GM12878 (cell line): Measurements from ENCODE around the gene PGLYRP2. TPM values are rescaled to one million over a fixed set of nuclear protein-coding genes. Genes with fewer than 3 reads are reported as not detected.

Experiments
- ATAC-seq: fragments of 200-7000 bp; cut with Tn5 transposase; 3 replicates; pipeline ENCODE4 v1.9.1; 2020; ENCODE audit warnings: mild to moderate bottlenecking, moderate library complexity
- BruUV-seq: library from RNA; stranded (reverse); fragments of 400-500 nt; replicated peaks from 2 replicates; lab custom pipeline; 2021; lab: Mats Ljungman, UMichigan
- CTCF ChIA-PET: fragments of 300-600 bp; sonication (Branson Sonifier 250); formaldehyde crosslinking; extraction: SDS; loops from one replicate; lab custom pipeline; 2021; ENCODE audit warnings: inconsistent platforms; lab: Yijun Ruan, JAX
- POLR2A ChIA-PET: fragments of 350-600 bp; formaldehyde crosslinking; extraction: SDS; loops from one replicate; lab custom pipeline; 2021; ENCODE audit warnings: inconsistent platforms; lab: Charles Lee
- RAD21 ChIA-PET: fragments of 300-600 bp; sonication (Branson Sonifier 250); formaldehyde crosslinking; loops from one replicate; lab custom pipeline; 2023; ENCODE audit warnings: antibody characterized with exemption; ENCODE audit not compliant: unreplicated experiment; lab: Charles Lee
- SMC1A ChIA-PET: fragments of 300-600 bp; sonication (Branson Sonifier 250); formaldehyde crosslinking; loops from one replicate; lab custom pipeline; 2023; ENCODE audit not compliant: unreplicated experiment, uncharacterized antibody; lab: Charles Lee
- DNase-seq: peaks from one replicate; pipeline ENCODE4 v3.0.0-alpha.2; 2011; ENCODE audit warnings: low read depth, low spot score
- FAIRE-seq: peaks from 3 replicates; lab custom pipeline; 2011; peaks lifted over from hg19 to GRCh38; lab: Jason Lieb, UNC
- H2AFZ ChIP-seq: 2 replicates; pipeline ENCODE4 v1.6.0; 2011; ENCODE audit warnings: low read depth, low read length, control low read depth; ENCODE audit not compliant: control insufficient read depth
- H3K27ac ChIP-seq: 2 replicates; pipeline ENCODE4 v1.5.1; 2011; ENCODE audit warnings: control low read depth; ENCODE audit not compliant: control insufficient read depth, insufficient read depth
- H3K27me3 ChIP-seq, 2 experiments: replicated peaks in 1 of 2; 2 replicates each; pipeline versions ENCODE4 v1.6.0 to v1.6.1; 2011; ENCODE audit warnings: low read length in 1 of 2; ENCODE audit not compliant: control insufficient read depth in 2 of 2, insufficient read depth in 2 of 2
- H3K36me3 ChIP-seq, 2 experiments: 2 replicates each; pipeline ENCODE4 v1.5.1; 2011; ENCODE audit warnings: low read length in 1 of 2; ENCODE audit not compliant: control insufficient read depth in 2 of 2, insufficient read depth in 2 of 2
- H3K4me1 ChIP-seq: 2 replicates; pipeline ENCODE4 v1.6.1; 2011; ENCODE audit warnings: mild to moderate bottlenecking, low read length, moderate library complexity, mixed read lengths; ENCODE audit not compliant: control insufficient read depth, insufficient read depth
- H3K4me2 ChIP-seq: 2 replicates; pipeline ENCODE4 v1.6.0; 2011; ENCODE audit warnings: control low read depth; ENCODE audit not compliant: control insufficient read depth, insufficient read depth
- H3K4me3 ChIP-seq: fragments of 200-600 bp; sonication (generic); 2 replicates; pipeline ENCODE4 v1.5.1; 2016
- H3K79me2 ChIP-seq: 2 replicates; pipeline ENCODE4 v1.6.0; 2011; ENCODE audit warnings: low read length; ENCODE audit not compliant: control insufficient read depth, insufficient read depth
- H3K9ac ChIP-seq: 2 replicates; pipeline ENCODE4 v1.8.0; 2011; ENCODE audit warnings: low read length, control low read depth, mixed read lengths; ENCODE audit not compliant: control insufficient read depth, insufficient read depth
- H3K9me3 ChIP-seq: replicated peaks from 3 replicates; pipeline ENCODE4 v1.5.1; 2011; ENCODE audit warnings: mild to moderate bottlenecking, low read length; ENCODE audit not compliant: control insufficient read depth, insufficient read depth
- H4K20me1 ChIP-seq: 2 replicates; pipeline ENCODE4 v1.6.0; 2011; ENCODE audit not compliant: control insufficient read depth, insufficient read depth
- BMI1 ChIP-seq: fragments of 450-650 bp; IDR thresholded peaks from 2 replicates; pipeline ENCODE4 v1.6.1; 2016; ENCODE audit warnings: mild to moderate bottlenecking, moderate library complexity, borderline replicate concordance
- JUND ChIP-seq: IDR thresholded peaks from 2 replicates; pipeline ENCODE4 v1.6.1; 2012; ENCODE audit warnings: low read depth, mild to moderate bottlenecking, low read length, improper control_type of control experiment, moderate library complexity
- NFIC ChIP-seq: IDR thresholded peaks from 2 replicates; pipeline ENCODE4 v1.6.1; 2012; ENCODE audit warnings: low read depth, mild to moderate bottlenecking, inconsistent platforms, low read length, moderate library complexity
- TCF12 ChIP-seq: IDR thresholded peaks from 2 replicates; pipeline ENCODE4 v1.6.1; 2011; ENCODE audit warnings: low read depth, mild to moderate bottlenecking, low read length
- WGBS: methylation state at CpG from one replicate; pipeline ENCODE4 v1.1.6; 2016; ENCODE audit warnings: low lambda C conversion rate; ENCODE audit not compliant: insufficient replicate concordance, insufficient coverage; ENCODE audit errors: missing lambda C conversion rate; 5-methylcytosine and 5-hydroxymethylcytosine counted together
- in situ Hi-C: fragments of 300-500 bp; cut with MboI; formaldehyde crosslinking; loops from 9 replicates; pipeline ENCODE4 v1.14.3; 2018; ENCODE audit warnings: mixed read lengths
- intact Hi-C: fragments of 100-400 bp; cut with micrococcal nuclease; formaldehyde crosslinking; loops from one replicate; pipeline ENCODE4 v1.14.2; 2022; ENCODE audit not compliant: unreplicated experiment
- polyA plus RNA-seq, 11 experiments: library from polyadenylated mRNA; depleted of rRNA in 4 of 11; unstranded in 6 of 11; stranded (reverse) in 5 of 11; fragments of >200 nt; fragmentation: Nextera tagmentation in 4 of 11; fragmentation: Illumina TruSeq in 1 of 11; extraction: Ambion mirVana in 4 of 11; extraction: Trizol in 1 of 11; gene quantifications; 1 replicate in 1 of 11; 2 replicates in 10 of 11; pipeline versions ENCODE4 v1.2.1 to v1.2.3, GENCODE V29; 2011 to 2016; ENCODE audit warnings: inconsistent platforms in 2 of 11, missing spikeins in 2 of 11, low read depth in 1 of 11
- total RNA-seq, 4 experiments: library from RNA; depleted of rRNA in 3 of 4; stranded (reverse); fragments of >200 nt in 3 of 4; fragmentation: Illumina TruSeq in 1 of 4; extraction: Trizol in 1 of 4; gene quantifications; 2 replicates each; pipeline versions ENCODE4 v1.2.1 to v1.2.3, GENCODE V29; 2013 to 2021
- TF ChIP-seq, protein P1 (sequence below): fragments of 450-650 bp; IDR thresholded peaks from 2 replicates; pipeline ENCODE4 v1.6.1; 2018; ENCODE audit warnings: borderline replicate concordance, mild to moderate bottlenecking; ENCODE audit not compliant: partially characterized antibody
- TF ChIP-seq, protein P2 (sequence below): fragments of 450-650 bp; IDR thresholded peaks from 2 replicates; pipeline ENCODE4 v1.6.1; 2016; ENCODE audit warnings: mild to moderate bottlenecking

The PGLYRP2 gene
- total and polyA plus RNA-seq, 10 of the 15 experiments (the other 5 are each of a cell fraction or from before 2014, with no cell fraction given): 0.15 to 0.48 (median 0.26) TPM; not detected in 5

DNA sequence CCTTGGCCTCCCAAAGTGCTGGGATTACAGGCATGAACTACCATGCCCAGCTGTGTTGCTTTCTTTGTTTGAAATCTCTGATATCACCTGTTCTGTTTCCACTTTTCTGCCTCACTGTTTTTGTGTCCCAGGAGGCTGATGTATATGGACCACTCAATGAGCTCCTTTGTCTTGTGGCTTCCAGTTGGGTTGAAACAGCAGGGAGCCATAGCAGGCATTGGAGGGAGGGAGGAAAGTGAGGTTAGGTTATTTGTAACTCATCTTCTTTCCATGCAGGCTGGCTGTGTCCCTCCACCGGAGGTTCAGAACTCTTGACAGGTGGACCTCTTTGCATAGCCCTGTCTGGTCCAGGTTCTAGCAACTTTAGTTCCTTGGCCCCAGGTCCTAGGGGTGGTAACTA, 23.0 kb upstream of the PGLYRP2 start:
- Histone ChIP-seq H3K9me3 (no peaks in the 10 kb centered on the region), H2AFZ (no peak overlapping the region), H3K27ac (no peak overlapping the region), H3K79me2 (no peaks in the 10 kb centered on the region), H3K4me1 (no peaks in the 10 kb centered on the region), H3K9ac (no peak overlapping the region), H3K4me3 (no peak overlapping the region), H3K27me3 (no peaks in the 10 kb centered on the region), H3K4me2 (no peak overlapping the region), H3K36me3 (no peaks in the 10 kb centered on the region), H4K20me1 (no peaks in the 10 kb centered on the region)
- SMC1A ChIA-PET: no interaction called here
- 50% methylated on average over 1 of the region's 1 CpG for WGBS
- CTCF ChIA-PET: no interaction called here
- TF ChIP-seq JUND (no peak), TCF12 (no peak), NFIC (no peak), BMI1 (no peak)
- TF ChIP-seq, protein P1, sequence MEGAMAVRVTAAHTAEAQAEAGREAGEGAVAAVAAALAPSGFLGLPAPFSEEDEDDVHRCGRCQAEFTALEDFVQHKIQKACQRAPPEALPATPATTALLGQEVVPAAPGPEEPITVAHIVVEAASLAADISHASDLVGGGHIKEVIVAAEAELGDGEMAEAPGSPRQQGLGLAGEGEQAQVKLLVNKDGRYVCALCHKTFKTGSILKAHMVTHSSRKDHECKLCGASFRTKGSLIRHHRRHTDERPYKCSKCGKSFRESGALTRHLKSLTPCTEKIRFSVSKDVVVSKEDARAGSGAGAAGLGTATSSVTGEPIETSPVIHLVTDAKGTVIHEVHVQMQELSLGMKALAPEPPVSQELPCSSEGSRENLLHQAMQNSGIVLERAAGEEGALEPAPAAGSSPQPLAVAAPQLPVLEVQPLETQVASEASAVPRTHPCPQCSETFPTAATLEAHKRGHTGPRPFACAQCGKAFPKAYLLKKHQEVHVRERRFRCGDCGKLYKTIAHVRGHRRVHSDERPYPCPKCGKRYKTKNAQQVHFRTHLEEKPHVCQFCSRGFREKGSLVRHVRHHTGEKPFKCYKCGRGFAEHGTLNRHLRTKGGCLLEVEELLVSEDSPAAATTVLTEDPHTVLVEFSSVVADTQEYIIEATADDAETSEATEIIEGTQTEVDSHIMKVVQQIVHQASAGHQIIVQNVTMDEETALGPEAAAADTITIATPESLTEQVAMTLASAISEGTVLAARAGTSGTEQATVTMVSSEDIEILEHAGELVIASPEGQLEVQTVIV: no peak
- TF ChIP-seq, protein P2, sequence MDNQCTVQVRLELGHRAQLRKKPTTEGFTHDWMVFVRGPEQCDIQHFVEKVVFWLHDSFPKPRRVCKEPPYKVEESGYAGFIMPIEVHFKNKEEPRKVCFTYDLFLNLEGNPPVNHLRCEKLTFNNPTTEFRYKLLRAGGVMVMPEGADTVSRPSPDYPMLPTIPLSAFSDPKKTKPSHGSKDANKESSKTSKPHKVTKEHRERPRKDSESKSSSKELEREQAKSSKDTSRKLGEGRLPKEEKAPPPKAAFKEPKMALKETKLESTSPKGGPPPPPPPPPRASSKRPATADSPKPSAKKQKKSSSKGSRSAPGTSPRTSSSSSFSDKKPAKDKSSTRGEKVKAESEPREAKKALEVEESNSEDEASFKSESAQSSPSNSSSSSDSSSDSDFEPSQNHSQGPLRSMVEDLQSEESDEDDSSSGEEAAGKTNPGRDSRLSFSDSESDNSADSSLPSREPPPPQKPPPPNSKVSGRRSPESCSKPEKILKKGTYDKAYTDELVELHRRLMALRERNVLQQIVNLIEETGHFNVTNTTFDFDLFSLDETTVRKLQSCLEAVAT: no peak
- in situ Hi-C loops (no loop called here), intact Hi-C loops (no loop called here)
- RAD21 ChIA-PET: interaction anchor here (0.6 kb wide), 1 partner anchor 185 kb away, joined by 3 read pairs; no protein-coding TSS in a partner anchor
- no peak for FAIRE-seq
- ATAC-seq: no peak
- DNase-seq: no peak
- BruUV-seq: no TSS peak
- POLR2A ChIA-PET: no interaction called here
